Measurements from ENCODE around the gene NPW. TPM values are rescaled to one million over a fixed set of nuclear protein-coding genes. Genes with fewer than 3 reads are reported as not detected.
A peak's percentile ranks its signal among the peaks of the same experiment; 100 is the strongest.

NPW gene
- total and polyA plus RNA-seq, 9 of the 15 experiments (the other 6 are each of a cell fraction or from before 2014, with no cell fraction given) = 0.14 to 4.0 (median 2.6) TPM; not detected in 4

GRCh38 chr16:2027024-2028010, 7.7 kb downstream of the NPW start (continued):
- TF ChIP-seq CBFB (CRISPR knock-in tag; IDR thresholded peaks at IDR 0.05) (no peak), AFF1 (IDR thresholded peaks at IDR 0.05; ENCODE audit: low read depth in 1 of 2, partially characterized antibody in 2 of 2) (peak in 1 of 2 experiments; percentile 57), ZSCAN29 (IDR thresholded peaks at IDR 0.05) (no peak), GTF2B (IDR thresholded peaks at IDR 0.05; ENCODE audit: extremely low read depth, insufficient read length) (no peak), CBX5 (IDR thresholded peaks at IDR 0.05; ENCODE audit: borderline replicate concordance, low read depth) (no peak), STAT6 (CRISPR knock-in tag; IDR thresholded peaks at IDR 0.05) (no peak), ZNF316 (IDR thresholded peaks at IDR 0.05) (no peak), ZNF57 (CRISPR knock-in tag; IDR thresholded peaks at IDR 0.05) (no peak)

Data from K562 (cell line).